Hindlimb muscle (tissue), 1 donor: ENCODE data around the gene ZNF32. TPM values are rescaled to one million over a fixed set of nuclear protein-coding genes. Genes with fewer than 3 reads are reported as not detected.
"Not testable (repeated sequence)": the region's sequence is repeated elsewhere in the genome, so short reads cannot be mapped to it uniquely, and the experiment has no call there.

ENCODE experiments used
- DNase-seq: peaks from one replicate; pipeline ENCODE4 v3.0.0-alpha.2; 2013
- polyA plus RNA-seq: library from polyadenylated mRNA; unstranded; fragments of 120-200 nt; gene quantifications from one replicate; pipeline ENCODE4 v1.2.1, GENCODE V29; 2013; ENCODE audit not compliant: insufficient read length

ZNF32 gene
- polyA plus RNA-seq, 1 donor = 53.1 TPM

GRCh38 chr10:43680035-43680434 is 31.4 kb upstream of the ZNF32 start:
- DNase-seq = no peak

- no peak for DNase-seq
These were observed 30.8 kb upstream of the ZNF32 start for GRCh38 chr10:43679509-43679908.

DNA sequence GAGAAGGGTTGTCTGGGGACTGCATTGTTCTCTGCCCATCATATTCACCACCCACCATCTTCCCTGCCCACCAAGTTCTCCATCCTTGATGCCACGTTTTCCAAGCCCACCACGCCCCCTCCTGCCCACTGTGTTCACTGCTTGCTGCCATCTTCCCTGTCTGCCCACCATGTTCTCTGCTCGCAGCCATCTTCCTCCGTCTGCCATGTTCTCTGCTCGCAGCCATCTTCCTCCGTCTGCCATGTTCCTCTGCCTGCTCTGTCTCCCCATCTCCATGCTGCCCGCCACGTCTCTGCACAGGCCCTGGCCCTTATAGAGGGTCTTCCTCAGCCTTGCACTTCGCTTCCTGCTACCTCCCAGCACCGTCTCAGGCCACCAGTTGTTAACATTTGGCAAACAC is 30.0 kb upstream of the ZNF32 start:
- no peak for DNase-seq

- no peak for DNase-seq
These were observed 28.2 kb upstream of the ZNF32 start for GRCh38 chr10:43676901-43677300.

- DNase-seq = no peak
These were observed 27.6 kb upstream of the ZNF32 start for GRCh38 chr10:43676331-43676730.

DNA sequence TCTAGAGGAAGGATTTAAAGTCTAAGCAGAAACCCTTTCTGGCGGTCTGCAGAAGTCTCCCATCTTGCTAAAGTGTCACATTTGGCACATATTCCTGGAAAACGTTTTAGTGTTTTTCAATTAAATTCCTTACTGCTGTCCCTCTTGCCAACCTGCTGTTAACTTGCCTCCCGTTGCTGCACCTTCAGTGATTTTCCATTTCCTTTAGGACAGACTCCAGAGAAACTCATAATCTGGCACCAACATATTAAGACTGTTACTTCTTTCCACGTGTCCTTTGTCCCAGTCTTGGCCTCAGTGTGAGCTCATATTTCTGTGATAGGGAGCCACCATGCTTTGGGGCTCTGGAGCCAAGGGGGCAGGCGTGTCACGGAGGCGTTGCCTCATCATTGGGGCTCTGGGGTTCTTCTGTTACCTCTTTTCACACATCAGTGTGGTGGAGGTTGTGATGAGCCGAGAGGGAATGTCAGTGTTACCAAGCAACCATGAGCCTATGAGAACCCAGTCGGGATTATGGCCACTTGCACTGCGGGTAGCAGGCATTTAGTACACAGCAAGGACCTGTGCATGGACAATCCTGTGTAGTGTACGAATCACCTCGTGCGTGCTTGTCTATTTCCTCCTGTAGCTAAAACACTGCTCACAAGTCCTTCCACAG is 26.0 kb upstream of the ZNF32 start:
- DNase-seq = no peak

- no peak for DNase-seq
These were observed 24.8 kb upstream of the ZNF32 start for GRCh38 chr10:43673471-43673870.

DNA sequence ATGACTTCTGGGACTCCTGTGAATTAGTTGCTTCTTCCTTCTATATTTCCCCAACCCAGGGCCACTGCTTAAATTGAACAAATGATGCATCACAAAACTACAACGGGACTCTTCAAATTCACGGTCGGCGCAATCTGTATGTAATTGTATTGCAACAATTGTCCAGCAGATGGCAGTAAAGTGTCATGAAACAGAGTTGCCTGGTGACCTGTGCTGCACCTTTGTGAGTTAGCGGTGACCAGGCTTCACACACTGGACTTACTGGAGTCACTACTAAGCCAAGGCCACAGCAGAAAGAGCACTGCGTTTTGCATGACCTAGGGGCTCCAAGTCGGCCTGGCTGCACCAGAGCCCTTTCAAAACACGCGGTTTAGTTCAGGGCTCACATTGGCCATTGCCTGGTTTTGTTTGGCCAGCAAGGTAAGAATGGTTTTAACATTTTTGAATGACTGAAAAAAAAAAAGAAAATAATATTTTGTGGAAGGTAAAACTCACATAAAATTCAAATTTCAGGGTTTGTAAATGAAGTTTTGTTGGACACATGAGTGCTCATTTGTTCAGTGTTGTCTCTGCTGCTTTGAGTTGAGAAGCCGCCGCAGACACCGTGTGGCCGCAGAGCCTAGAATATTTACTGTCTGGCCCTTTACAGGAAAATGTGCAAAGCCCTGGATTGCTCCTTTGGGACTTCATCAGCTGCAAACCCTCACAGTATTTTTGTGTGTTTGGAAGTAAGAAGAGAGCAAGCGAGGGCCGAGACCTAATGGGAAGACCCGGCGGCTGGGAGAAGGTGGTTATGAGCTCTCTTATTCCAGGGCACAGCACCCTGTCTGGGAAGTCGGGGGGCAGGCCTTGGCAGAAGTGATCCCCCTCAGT is 23.2 kb upstream of the ZNF32 start:
- peak; percentile 74 for DNase-seq

DNA sequence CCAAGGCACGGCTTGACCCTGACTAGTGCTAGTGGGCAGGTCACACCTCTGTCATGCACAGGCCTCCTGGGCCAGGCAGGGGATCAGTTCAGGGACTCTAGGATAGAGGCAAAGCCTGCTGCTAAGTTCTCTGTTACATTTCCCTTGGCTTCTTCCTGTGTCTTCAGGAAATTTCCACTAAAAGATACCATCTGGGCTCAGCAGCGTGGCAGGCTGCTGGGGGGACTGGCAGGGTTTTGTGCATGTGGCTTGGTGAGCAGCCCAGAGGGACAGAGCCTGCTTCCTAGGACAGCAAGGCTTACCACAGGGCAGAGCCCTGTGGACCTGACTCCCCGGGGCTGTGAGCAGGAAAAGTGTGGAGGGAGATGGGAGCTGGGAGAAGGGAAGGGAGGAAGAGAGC is 20.7 kb upstream of the ZNF32 start:
- no peak for DNase-seq

- no peak for DNase-seq
These were observed 19.2 kb upstream of the ZNF32 start for GRCh38 chr10:43667761-43668386.

GRCh38 chr10:43667317-43667731 is 18.6 kb upstream of the ZNF32 start:
- no peak for DNase-seq

GRCh38 chr10:43666552-43666951 is 17.9 kb upstream of the ZNF32 start:
- DNase-seq = no peak

DNA sequence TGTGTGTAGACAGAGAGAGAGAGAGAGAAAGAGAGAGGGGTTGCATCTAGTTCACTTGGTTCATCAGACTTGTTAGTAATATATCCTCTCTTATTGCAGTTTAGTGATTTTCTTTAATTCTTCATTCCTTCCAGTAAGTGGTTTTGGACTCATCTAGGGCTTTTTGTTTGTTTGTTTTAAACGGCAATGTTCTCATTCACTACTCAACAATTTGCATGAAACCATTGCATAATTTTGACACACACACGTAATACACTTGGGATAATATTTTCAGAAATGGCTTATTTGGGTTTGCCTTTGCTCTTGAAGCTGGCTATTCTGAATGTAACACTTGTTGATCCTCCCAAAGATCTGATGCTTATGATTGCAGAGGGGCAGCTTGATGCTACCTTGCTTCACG is 16.4 kb upstream of the ZNF32 start:
- no peak for DNase-seq

- no peak for DNase-seq
These were observed 9.5 kb upstream of the ZNF32 start for GRCh38 chr10:43658227-43658626.

DNA sequence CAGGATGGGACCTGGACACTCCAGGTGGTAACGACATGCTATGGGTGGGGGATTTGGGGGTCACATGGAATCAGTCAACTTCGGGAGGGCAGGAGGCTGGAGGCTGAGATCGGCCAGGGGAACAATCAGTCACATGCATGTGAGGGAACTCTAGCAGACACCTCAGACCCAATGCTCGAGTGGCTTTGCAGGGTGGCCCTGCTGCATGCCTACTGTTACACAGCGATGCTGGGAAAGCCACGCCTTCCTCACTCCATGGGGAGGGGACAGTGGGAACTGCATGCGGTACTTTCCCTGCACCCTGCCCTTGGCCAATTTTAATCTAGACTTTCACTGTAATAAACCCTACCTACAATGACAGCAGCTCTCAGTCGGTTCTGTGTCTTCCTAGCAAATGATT is 6.6 kb upstream of the ZNF32 start:
- no peak for DNase-seq

DNA sequence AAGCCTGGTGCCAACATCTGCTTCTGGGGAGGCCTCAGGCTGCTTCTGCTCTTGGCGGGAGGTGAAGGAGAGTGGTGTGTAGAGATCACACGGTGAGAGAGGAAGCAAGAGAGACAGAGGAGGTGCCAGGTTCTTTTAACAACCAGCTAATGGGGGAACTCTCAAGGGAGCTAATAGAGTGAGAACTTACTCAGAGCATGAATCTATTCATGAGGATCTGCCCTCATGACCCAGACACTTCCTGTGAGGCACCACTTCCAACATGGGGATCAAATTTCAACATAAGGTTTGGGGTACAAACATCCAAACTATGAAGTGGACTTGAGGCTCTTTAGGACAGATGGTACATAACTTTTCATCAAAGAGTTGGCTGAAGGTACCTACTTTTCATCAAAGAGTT is 5.1 kb upstream of the ZNF32 start:
- DNase-seq = no peak

DNA sequence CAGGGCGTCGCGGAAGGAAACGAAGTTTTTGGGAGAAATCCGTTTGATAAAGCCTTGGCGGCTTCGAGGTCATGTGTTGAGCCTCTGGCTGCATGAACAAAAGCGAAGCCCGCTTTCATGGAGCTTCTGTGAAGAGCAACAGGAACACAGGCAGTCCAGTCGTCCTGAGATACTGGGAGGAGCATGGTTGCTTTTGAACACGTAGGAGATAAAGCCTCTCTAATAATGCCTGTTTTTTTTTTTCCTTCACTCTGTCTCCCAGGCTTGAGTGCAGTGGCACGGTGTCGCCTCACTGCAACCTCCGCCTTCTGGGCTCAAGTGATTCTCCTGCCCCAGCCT is 473 bp upstream of the ZNF32 start:
- no peak for DNase-seq

- no peak for DNase-seq
These were observed 635 bp downstream of the ZNF32 start for GRCh38 chr10:43648095-43648397.

DNA sequence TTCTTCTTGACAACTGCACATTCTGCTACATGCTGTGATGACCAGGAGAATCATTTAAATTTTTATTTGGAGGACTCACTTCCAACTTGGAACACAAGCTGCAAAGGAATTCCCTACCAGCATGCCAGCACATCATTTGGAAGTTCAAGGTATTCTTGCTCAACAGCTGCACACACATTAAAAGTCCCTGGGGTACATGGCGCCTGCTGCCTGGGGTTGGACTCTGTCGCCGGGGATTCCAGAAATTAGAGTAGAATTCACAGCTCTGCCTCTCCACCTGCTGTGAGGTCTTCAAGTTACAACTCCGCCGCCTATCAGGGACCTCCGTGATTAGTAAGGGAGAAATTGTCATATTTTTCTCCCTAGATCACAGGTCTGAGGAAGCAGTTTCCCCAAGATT is 1.1 kb downstream of the ZNF32 start:
- DNase-seq = no peak

DNA sequence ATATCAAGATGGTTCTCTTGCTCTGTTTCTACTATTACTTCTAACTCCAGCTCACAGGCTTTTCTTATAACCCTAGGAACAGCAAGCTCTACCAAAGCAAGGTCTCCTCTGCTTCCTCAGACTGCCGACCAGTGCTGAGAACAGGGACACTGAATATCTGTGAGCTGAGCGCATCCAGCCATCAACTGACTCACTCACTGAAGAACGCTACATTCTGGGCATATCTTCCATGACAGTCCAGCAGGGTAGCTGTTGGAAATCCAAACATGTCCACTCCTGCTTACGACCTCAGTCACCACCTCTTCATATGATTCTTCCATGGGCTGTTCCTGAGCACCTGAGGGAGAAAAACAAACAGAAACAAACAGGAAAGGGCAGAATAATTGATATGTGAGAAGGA is 2.8 kb downstream of the ZNF32 start:
- no peak for DNase-seq

- no peak for DNase-seq
These were observed 4.4 kb downstream of the ZNF32 start for GRCh38 chr10:43644252-43644651.

- no peak for DNase-seq
These were observed 8.1 kb downstream of the ZNF32 start for GRCh38 chr10:43640603-43641002.

GRCh38 chr10:43635816-43636215 is 12.9 kb downstream of the ZNF32 start:
- not testable (repeated sequence) for DNase-seq

DNA sequence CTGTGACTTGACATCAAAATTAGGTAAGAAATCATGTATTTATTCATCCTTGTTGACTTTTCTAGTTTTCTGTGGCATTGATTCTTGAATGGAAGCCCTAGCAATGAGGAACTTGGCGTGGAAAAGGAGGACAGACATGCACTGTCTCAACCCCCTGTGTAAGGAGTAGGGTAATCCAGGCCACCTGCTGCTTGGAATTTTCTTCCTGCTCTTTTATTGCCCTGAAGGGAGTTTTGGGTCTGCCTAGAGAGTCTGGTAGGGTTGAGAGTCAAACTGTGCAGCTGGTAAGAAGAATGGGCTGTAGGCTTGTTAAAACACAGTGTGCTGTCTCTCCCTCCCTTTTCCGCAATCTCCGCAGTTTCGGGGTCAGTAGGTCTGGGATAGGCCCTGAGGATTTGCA is 19.7 kb downstream of the ZNF32 start:
- no peak for DNase-seq
